Measurements from ENCODE around the gene TIMP2. TPM values are rescaled to one million over a fixed set of nuclear protein-coding genes. Genes with fewer than 3 reads are reported as not detected.

Gene TIMP2
- total and polyA plus RNA-seq, 2 of the 8 experiments (the other 6 are each of a cell fraction or from before 2014, with no cell fraction given): 18.2 to 43.3 TPM

GRCh38 chr17:78903101-78903779 is 21.9 kb downstream of the TIMP2 start, which contains the start of gene CEP295NL:
TSS of gene CEP295NL (minus strand) at chr17:78903201. CDS start at chr17:78901828, 1,373 bp downstream.
- Histone ChIP-seq H3K4ac (replicated peaks; ENCODE audit: insufficient read length, low read depth, low read length) (no peak within 1 kb of the TSS), H2BK20ac (ENCODE audit: low read length) (no peak within 1 kb of the TSS), H2BK5ac (ENCODE audit: low read depth, low read length) (no peak within 1 kb of the TSS), H3K4me1 (replicated peaks in 1 of 4; ENCODE audit: control insufficient read depth in 3 of 4, insufficient read depth in 4 of 4, low read length in 3 of 4) (peaks cover 4 to 26% (median 14%) of the 10 kb centered on the region in 4 experiments), H3K27ac (ENCODE audit: low read depth, low read length) (no peak within 1 kb of the TSS), H3K56ac (replicated peaks; ENCODE audit: insufficient read length, low read depth, low read length) (no peak within 1 kb of the TSS), H3K27me3 (replicated peaks in 1 of 4; ENCODE audit: control insufficient read depth in 3 of 4, extremely low read depth in 1 of 4, insufficient read depth in 3 of 4, low read length in 3 of 4) (no peaks in the 10 kb centered on the region), H3K79me1 (ENCODE audit: low read depth, low read length) (peaks cover 10% of the 10 kb centered on the region), H3K9me3 (ENCODE audit: insufficient read depth in 2 of 2, low read depth in 1 of 2, low read length in 1 of 2) (no peaks in the 10 kb centered on the region), H4K8ac (ENCODE audit: extremely low read depth, insufficient read depth, low read length) (no peak within 1 kb of the TSS; the same call in 1 of the 2 replicates), H3K23ac (ENCODE audit: insufficient read length) (no peak within 1 kb of the TSS), H2AFZ (ENCODE audit: low read length) (no peak within 1 kb of the TSS), H3K14ac (ENCODE audit: insufficient read length) (no peak within 1 kb of the TSS), H2BK15ac (ENCODE audit: low read length) (no peak within 1 kb of the TSS), H3K36me3 (ENCODE audit: control insufficient read depth in 2 of 4, insufficient read depth in 4 of 4, low read length in 3 of 4) (peaks cover 0 to 3% (median 1%) of the 10 kb centered on the region in 4 experiments; a peak in 3 of 8 replicates), H2AK5ac (ENCODE audit: low read depth, low read length) (no peak within 1 kb of the TSS), H4K5ac (ENCODE audit: insufficient read length, low read depth, low read length) (no peak within 1 kb of the TSS), H3K79me2 (ENCODE audit: control insufficient read depth in 1 of 2, insufficient read depth in 2 of 2, low read length in 2 of 2) (peaks cover 0 to 24% of the 10 kb centered on the region in 2 experiments; a peak in 2 of 4 replicates), H3K9ac (replicated peaks in 1 of 4; ENCODE audit: extremely low read depth in 1 of 4, low read depth in 3 of 4, low read length in 3 of 4) (no peak within 1 kb of the TSS), H3K4me3 (ENCODE audit: extremely low read depth in 1 of 4, insufficient read depth in 2 of 4, low read depth in 3 of 4, low read length in 4 of 4) (no peak within 1 kb of the TSS), H2BK120ac (replicated peaks; ENCODE audit: low read depth, low read length) (no peak within 1 kb of the TSS), H3K18ac (ENCODE audit: extremely low read depth, low read length) (no peak within 1 kb of the TSS), H4K20me1 (replicated peaks in 1 of 2; ENCODE audit: control insufficient read depth in 1 of 2, insufficient read depth in 2 of 2, low read length in 2 of 2) (peaks cover 8 to 12% of the 10 kb centered on the region in 2 experiments), H4K91ac (replicated peaks; ENCODE audit: insufficient read length, low read length) (no peak within 1 kb of the TSS), H3K4me2 (ENCODE audit: insufficient read depth in 1 of 2, low read depth in 2 of 2, low read length in 2 of 2) (no peak within 1 kb of the TSS), H3K23me2 (ENCODE audit: low read depth, low read length) (no peaks in the 10 kb centered on the region), H2BK12ac (ENCODE audit: low read depth, low read length) (no peak within 1 kb of the TSS)
- FAIRE-seq (no peak), DNase-seq (ENCODE audit: low read depth in 1 of 2, low spot score in 2 of 2) (no peak)
- no peak for TF ChIP-seq CBX8 (IDR thresholded peaks at IDR 0.05; ENCODE audit: borderline replicate concordance, low read depth, low read length)
- TF ChIP-seq SIN3A (conservative IDR thresholded peaks at IDR 0.05 in 1 of 2, IDR thresholded peaks at IDR 0.05 in 1 of 2; ENCODE audit: low read depth in 1 of 2, low read length in 2 of 2): peak in 1 of 2 experiments; percentile 72; a peak in 1 of 4 replicates
- peak; percentile 30; the same call in 1 of the 2 replicates for TF ChIP-seq RFX5 (IDR thresholded peaks at IDR 0.05; ENCODE audit: borderline replicate concordance, low read depth, low read length)
- 0 out of 2 replicates have a peak, but pooled peaks have one; percentile 20 for TF ChIP-seq JUN (IDR thresholded peaks at IDR 0.05; ENCODE audit: low read depth, low read length)
- TF ChIP-seq CREB1 (IDR thresholded peaks at IDR 0.05): peak; percentile 74
- TF ChIP-seq CEBPB (IDR thresholded peaks at IDR 0.05; ENCODE audit: low read depth, low read length): no peak
- TF ChIP-seq ZNF274 (IDR thresholded peaks at IDR 0.05; ENCODE audit: borderline replicate concordance, extremely low read depth, low read length): no peak
- peak; percentile 62; the same call in 1 of the 2 replicates for TF ChIP-seq JUND (IDR thresholded peaks at IDR 0.05; ENCODE audit: low read length)
- 87% methylated on average over 17 of the region's 17 CpGs; no CpG with 5 or more reads in 1 of the 2 experiments for WGBS, 2 experiments (ENCODE audit: extremely low coverage in 1 of 2, insufficient coverage in 1 of 2, insufficient read length in 1 of 2, insufficient replicate concordance in 2 of 2, low coverage in 1 of 2, low lambda C conversion rate in 2 of 2, missing lambda C conversion rate in 1 of 2)
- CTCF ChIA-PET (ENCODE audit: partially characterized antibody): interaction anchor here (0.7 to 3.5 kb wide), 10 partner anchors 12 to 142 kb away, joined by 3 to 20 read pairs (median 4); no protein-coding TSS in a partner anchor
- POLR2A ChIA-PET (ENCODE audit: partially characterized antibody): interaction anchor here (1.1 to 1.3 kb wide), 2 partner anchors 21 to 118 kb away, joined by 3 to 5 read pairs; no protein-coding TSS in a partner anchor

All from H1 (cell line).